ENCODE results near the gene BMP3. TPM values are rescaled to one million over a fixed set of nuclear protein-coding genes. Genes with fewer than 3 reads are reported as not detected.
"Not testable (repeated sequence)": the region's sequence is repeated elsewhere in the genome, so short reads cannot be mapped to it uniquely, and the experiment has no call there.

Gene BMP3, protein sequence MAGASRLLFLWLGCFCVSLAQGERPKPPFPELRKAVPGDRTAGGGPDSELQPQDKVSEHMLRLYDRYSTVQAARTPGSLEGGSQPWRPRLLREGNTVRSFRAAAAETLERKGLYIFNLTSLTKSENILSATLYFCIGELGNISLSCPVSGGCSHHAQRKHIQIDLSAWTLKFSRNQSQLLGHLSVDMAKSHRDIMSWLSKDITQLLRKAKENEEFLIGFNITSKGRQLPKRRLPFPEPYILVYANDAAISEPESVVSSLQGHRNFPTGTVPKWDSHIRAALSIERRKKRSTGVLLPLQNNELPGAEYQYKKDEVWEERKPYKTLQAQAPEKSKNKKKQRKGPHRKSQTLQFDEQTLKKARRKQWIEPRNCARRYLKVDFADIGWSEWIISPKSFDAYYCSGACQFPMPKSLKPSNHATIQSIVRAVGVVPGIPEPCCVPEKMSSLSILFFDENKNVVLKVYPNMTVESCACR
- 108 TPM for total RNA-seq

DNA sequence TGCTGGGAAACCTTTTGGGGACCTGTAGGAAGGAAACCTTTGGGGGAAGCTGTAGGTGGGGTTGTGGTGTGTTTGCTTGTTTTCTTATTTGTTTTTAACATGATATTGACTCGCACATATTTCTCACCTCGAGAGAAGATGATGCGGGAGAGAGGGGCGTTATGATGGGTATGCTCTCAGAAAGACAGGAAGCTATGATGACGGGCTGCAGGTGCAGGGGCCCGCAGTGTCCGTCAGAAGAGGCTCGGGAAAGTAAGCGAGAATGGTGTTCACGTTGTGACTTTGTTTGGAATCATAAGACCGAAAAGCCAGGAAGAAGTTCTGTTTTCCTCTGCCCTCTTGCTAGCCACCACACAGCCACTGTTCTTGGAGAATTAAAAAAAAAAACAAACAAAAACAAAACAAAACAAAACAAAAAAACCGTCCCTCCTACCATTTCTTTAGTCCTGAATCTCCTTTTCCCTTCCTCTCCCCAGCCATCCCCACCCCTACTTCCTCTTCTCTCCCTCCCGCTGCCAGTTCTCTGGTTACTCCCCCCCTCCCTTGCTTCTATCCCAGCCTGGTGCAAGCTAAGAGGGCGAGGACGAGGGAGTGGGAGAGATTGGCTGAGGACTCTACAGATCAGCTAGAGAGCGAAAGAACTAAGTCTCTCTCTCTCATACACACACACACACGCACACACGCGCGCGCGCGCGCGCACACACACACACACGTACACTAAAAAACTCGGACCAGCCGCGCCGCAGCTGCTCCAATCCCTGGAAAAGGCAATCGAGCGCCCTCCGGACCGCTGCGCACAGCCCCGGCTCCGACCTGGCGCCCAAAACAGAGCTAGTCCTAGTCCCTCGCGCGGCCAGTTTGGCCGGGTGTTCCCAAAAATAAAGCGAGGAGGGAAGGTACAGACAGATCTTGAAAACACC is at the start of gene BMP3:
BMP3 (plus strand) TSS at position 648 of the 920 bp plus-strand sequence. CDS start 577 bp downstream, outside the sequence.
- peak; percentile 73 for DNase-seq (ENCODE audit: low spot score)

- no peak for DNase-seq (ENCODE audit: low spot score)
Measured at GRCh38 chr4:80986011-80986410, 44.5 kb upstream of the BMP3 start.

GRCh38 chr4:80989921-80990544 is 40.5 kb upstream of the BMP3 start:
- DNase-seq (ENCODE audit: low spot score) = no peak

- no peak for DNase-seq (ENCODE audit: low spot score)
Measured at GRCh38 chr4:80990851-80991250, 39.7 kb upstream of the BMP3 start.

DNA sequence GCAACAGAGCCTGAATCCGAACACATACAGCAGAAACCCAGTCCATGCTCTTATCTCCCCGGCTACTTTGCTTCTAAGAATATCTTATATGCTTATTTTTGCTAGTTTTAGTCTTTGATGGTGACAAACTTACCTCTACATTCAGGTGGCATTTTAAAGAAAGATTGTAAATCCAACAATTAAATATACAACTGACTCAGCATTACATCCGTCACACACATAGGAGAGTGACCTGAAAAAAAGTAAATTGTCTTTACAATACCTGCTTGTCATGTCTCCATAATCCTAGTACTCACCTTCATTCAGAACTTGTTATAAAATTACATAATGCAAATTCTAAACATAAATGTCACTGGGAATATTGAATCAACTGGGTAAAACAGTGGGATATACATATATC is 30.6 kb upstream of the BMP3 start:
- no peak for DNase-seq (ENCODE audit: low spot score)

DNA sequence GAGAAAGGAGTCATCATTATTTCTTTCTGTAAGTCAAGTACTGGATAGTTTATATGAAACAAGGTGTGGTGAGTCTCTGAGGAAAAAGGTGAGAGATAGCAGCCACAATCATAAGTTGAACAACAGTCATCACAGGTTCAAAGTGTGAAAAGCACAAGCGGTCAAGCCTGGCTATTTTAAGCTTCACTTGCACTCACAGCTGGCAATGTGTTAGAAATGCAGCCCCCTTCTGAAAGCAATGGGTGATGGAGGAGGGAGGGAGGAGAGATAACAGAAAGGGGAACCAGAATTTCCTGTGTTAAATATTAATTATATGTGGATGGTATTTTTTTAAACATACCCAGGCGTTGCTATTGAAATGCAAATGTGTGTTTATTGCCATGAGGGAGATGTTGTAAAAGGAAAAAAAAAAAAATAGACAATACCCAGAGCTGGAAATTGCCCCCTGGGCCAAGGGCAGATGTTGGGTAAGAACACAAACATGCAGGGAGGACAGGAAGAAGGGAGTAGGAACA is 26.9 kb upstream of the BMP3 start:
- no peak for DNase-seq (ENCODE audit: low spot score)

GRCh38 chr4:81007417-81007816 is 23.1 kb upstream of the BMP3 start:
- no peak for DNase-seq (ENCODE audit: low spot score)

DNA sequence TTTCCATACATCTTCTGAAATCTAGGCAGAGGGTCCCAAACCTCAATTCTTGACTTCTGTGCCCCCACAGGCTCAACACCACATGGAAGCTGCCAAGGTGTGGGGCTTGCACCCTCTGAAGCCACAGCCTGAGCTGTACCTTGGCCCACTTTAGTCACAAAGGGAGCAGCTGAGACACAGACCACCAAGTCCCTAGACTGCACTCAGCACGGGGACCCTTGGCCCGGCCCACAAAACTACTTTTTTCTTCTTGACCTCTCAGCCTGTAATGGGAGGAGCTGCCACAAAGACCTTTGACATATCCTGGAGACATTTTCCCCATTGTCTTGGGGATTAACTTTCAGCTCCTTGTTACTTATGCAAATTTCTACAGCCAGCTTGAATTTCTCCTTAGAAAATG is 13.9 kb upstream of the BMP3 start:
- DNase-seq (ENCODE audit: low spot score) = not testable (repeated sequence)

DNA sequence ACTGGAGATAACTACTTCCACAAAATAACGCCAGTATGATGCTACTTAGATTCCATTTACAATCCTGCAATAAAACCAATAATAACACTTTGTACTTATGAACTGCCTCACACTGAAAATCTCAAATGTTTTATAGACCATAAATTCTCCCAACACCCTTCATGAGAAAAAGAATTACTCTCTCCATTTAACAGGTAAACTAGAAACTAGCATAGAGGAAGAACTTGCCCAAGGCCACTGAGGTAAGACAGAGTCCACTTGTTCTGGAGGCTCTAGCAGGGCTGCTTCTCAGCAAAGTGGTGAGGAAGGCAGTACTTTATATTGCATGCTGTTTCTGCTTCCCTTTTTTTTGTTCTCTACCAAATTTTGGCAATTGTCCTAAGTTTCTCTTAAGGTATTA is 11.5 kb upstream of the BMP3 start:
- no peak for DNase-seq (ENCODE audit: low spot score)

DNA sequence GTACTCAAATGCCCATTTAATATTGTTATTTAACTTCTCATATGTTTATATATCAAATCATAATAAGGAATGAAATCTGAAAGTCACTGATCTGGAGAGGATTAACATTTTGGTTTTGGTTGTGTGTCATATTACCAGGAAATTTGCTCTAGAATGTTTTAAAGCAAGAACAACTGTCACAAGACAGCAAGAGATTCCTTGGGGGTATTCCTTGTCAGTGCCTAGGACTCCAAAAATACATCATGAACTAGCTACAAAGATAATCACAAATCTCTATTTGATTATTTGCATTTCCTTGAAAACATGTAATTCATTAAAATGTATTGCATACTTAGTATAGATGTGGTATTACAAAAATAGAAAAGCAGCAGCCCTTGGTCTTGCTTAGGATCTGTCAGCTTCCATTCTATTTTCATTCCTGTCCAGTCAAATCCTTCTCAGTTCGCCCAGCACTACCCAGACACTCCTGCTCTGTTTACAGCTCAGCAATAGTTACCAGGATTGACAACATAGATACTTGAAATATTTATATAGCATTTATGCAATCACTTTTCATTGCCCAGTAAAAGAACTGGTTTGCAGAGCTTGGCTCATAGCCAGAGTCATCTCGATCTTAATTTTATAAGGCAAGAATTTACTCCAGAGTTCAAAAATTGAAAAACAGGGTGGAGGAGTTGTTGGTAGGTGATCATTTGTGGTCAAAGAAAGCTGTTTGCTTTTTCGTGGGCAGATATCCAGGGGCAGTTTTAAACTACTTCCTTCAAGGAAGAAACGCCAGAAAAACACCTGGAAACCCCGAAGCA is 9.2 kb upstream of the BMP3 start:
- peak; percentile 75 for DNase-seq (ENCODE audit: low spot score)

DNA sequence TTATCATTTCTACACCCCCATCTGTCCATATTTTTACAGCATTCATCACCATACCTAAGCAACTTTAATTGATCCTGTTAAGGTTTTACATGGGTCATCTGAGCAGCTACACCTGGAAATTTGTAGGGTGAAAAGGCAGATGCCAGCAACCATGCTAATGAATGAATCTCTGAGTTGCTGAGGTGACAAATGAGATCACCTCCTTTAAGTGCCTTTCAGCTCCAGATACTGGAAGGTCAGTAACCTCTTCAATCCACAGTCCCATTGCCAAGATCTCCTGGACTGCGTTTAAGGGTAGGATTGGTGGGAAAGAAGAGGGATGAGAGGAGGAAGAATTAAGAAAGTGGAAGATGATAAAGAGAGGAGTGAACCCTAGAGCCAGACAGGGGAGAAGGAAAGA is 8.5 kb upstream of the BMP3 start:
- DNase-seq (ENCODE audit: low spot score) = no peak

DNA sequence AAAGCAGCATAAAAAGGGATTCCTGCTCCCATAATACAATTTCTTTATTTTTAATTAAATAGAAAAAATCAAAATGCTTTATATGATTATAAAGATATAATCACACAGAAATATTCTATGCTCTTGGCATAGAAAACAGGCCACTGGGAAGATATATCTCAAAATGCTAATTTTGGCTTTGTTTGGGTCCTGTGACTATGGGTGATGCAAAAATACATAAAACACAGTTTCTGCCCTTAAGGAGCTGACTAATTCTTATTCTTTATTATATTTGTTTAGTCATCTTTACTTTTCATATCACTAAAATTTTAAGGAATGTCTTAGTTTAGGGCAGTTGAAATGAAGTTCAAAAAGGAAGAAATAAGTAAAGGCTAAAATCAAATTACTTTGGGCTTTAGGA is 7.0 kb upstream of the BMP3 start:
- no peak for DNase-seq (ENCODE audit: low spot score)

GRCh38 chr4:81030981-81031791 is 678 bp downstream of the BMP3 start:
- peak; percentile 48 for DNase-seq (ENCODE audit: low spot score)

GRCh38 chr4:81031796-81032551 is 1.5 kb downstream of the BMP3 start:
- DNase-seq (ENCODE audit: low spot score) = no peak

DNA sequence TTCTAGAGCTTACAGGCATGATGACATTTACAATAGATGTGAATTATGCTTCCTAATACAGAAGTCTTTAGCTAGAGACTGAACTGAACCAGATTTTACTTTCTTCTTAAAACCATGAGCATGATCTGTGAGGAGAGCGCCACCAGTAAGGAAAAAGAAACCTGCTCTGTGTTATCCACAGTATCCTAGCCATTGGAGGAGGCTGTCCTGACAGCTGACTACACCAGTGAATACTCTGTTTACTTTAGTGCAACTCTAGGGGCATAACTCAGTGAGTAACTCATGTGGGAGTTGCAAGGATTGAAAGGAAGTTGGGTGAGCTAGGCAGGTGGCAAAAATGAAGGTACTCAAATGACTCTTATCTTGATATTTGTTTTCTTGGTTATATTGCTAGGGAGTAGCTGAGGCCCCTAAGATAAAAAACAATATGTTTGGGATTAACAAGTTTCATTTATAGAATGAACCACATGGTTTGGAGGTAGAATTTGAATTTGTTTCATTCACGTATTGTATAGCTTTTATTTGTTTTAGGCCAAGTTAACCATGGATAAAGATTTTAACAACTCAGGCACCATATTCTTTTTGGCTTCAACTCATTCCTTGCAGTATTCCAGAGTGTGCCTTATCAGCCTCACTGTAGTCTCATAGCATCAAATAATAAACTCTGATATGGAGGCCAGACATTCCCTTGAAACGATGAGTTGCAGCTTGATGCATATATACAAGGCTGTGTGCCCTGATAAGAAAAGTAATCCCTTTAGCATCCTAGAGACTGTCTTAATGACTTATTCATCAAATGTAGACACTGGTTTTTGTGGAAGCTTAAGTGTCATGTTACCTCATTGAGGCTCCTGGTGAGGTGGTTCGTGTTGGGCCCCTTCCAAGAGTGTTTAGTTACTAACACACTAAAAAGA is 2.5 kb downstream of the BMP3 start:
- no peak for DNase-seq (ENCODE audit: low spot score)

DNA sequence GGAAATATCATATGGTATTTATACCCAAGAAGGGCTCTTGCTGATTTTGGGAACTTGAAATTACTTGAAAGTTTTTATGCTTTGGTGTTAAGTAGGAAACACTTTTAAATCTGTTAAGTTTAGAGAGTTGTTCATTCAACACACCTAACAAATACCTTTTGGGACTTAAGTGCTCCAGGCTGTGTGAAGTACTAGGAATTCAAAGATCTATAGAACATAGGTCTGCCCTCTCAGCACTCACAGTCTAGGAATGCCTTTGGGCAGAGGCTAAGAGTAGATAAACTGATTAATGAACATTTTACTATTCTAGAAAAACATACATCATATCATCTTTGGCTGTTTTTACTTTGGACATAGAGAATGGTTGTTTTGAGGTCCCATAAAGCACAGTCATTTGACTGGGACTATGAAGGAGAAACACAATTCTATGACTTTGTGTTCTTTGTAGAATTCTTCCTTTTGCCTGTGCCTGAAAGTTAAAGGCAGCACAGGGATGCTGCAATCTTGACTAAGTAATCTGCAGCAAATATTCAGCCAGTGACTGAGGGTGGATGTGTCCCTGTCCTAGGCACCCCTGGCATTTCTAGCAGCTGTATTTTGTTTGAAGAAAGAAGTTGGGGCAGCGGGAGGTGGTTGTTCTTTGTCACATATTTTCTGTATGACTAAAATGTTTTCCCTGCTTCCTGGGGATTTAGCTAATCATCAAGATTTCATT is 8.3 kb downstream of the BMP3 start:
- DNase-seq (ENCODE audit: low spot score) = no peak

- DNase-seq (ENCODE audit: low spot score) = no peak
Measured at GRCh38 chr4:81039351-81039972, 9.0 kb downstream of the BMP3 start.

Measured in ureter (tissue), 1 donor.